Transverse colon (tissue), 4 donors: ENCODE data around the gene SMAD4. TPM values are rescaled to one million over a fixed set of nuclear protein-coding genes. Genes with fewer than 3 reads are reported as not detected.
"Not testable (repeated sequence)": the region's sequence is repeated elsewhere in the genome, so short reads cannot be mapped to it uniquely, and the experiment has no call there.

Source experiments
- DNase-seq: peaks from one replicate; pipeline ENCODE4 v3.0.0-alpha.2; 2019
- H3K27ac ChIP-seq, 4 donors: fragments of 200-600 bp; sonication (generic); 2 replicates each; pipeline ENCODE4 v1.5.1; 2016 to 2018; ENCODE audit warnings: inconsistent platforms in 4 of 4
- H3K27me3 ChIP-seq: fragments of 200-600 bp; sonication (generic); 2 replicates; pipeline ENCODE4 v1.5.1; 2017; ENCODE audit warnings: inconsistent platforms
- H3K36me3 ChIP-seq, 4 donors: fragments of 200-600 bp; sonication (generic); 2 replicates each; pipeline ENCODE4 v1.5.1; 2017 to 2019; ENCODE audit warnings: inconsistent platforms in 4 of 4
- H3K4me1 ChIP-seq, 4 donors: fragments of 200-600 bp; sonication (generic); 2 replicates each; pipeline ENCODE4 v1.5.1; 2017 to 2020; ENCODE audit warnings: inconsistent platforms in 4 of 4
- H3K4me3 ChIP-seq, 4 donors: fragments of 200-600 bp; sonication (generic); 1 replicate in 1 of 4; 2 replicates in 3 of 4; pipeline versions ENCODE4 v1.5.1 to v1.6.1; 2017 to 2019; ENCODE audit warnings: inconsistent platforms in 4 of 4
- H3K9me3 ChIP-seq, 2 donors: fragments of 200-600 bp; sonication (generic); 2 replicates each; pipeline ENCODE4 v1.5.1; 2017 to 2019; ENCODE audit warnings: inconsistent platforms in 2 of 2
- CTCF ChIP-seq, 5 experiments: fragments of 200-600 bp in 3 of 5; fragments of 450-650 bp in 2 of 5; sonication (generic) in 3 of 5; IDR thresholded peaks; 1 replicate in 2 of 5; 2 replicates in 3 of 5; pipeline ENCODE4 v1.5.1; 2016 to 2017; ENCODE audit warnings: antibody characterized with exemption in 5 of 5, inconsistent platforms in 3 of 5, mild to moderate bottlenecking in 2 of 5, moderate library complexity in 1 of 5
- EP300 ChIP-seq: sonication (generic); formaldehyde crosslinking; IDR thresholded peaks from one replicate; pipeline ENCODE4 v1.6.1; 2017; ENCODE audit warnings: antibody characterized with exemption, low read depth
- POLR2A ChIP-seq: fragments of 450-650 bp; IDR thresholded peaks from one replicate; pipeline ENCODE4 v1.6.1; 2016; ENCODE audit warnings: antibody characterized with exemption, mild to moderate bottlenecking, moderate library complexity
- POLR2AphosphoS5 ChIP-seq, 3 donors: sonication (generic); formaldehyde crosslinking; IDR thresholded peaks; one replicate each; pipeline ENCODE4 v1.6.1; 2016; ENCODE audit warnings: antibody characterized with exemption in 3 of 3
- WGBS, 2 donors: methylation state at CpG; one replicate each; pipeline ENCODE4 v1.1.5; 2018; ENCODE audit warnings: low coverage in 1 of 2; 5-methylcytosine and 5-hydroxymethylcytosine counted together
- in situ Hi-C, 4 donors: fragments of 200-750 bp; cut with MboI; loops; one replicate each; pipeline versions ENCODE4 v1.15.0 to v1.15.1; 2017; ENCODE audit warnings: low sequenced_read_pairs in 3 of 4, low pct_ligation_motif_present in 1 of 4, low pct_unique_long_range_greater_than_20kb in 1 of 4
- intact Hi-C: fragments of 100-400 bp; cut with DNase I; formaldehyde crosslinking; loops from one replicate; pipeline ENCODE4 v1.15.1; 2023; ENCODE audit warnings: low total_unique reads
- total RNA-seq, 4 donors: library from RNA; depleted of rRNA; stranded (reverse); fragments of >200 nt; gene quantifications; one replicate each; pipeline ENCODE4 v1.1.0, GENCODE V29; 2016

SMAD4 gene
- total RNA-seq, 4 donors from 2014 or later, result 77.1 to 172 (median 85.6) TPM

GRCh38 chr18:50986360-50987087, 43.5 kb upstream of the SMAD4 start:
- Histone ChIP-seq H3K4me3 (no peak overlapping the region), H3K27me3 (no peaks in the 10 kb centered on the region), H3K9me3 (no peaks in the 10 kb centered on the region), H3K36me3 (no peaks in the 10 kb centered on the region), H3K27ac (no peak overlapping the region), H3K4me1 (peaks cover 0 to 13% (median 12%) of the 10 kb centered on the region in 4 donors)
- DNase-seq, result no peak
- no peak for TF ChIP-seq EP300
- no peak for TF ChIP-seq POLR2A
- TF ChIP-seq POLR2AphosphoS5 (IDR thresholded peaks at IDR 0.05), result no peak
- TF ChIP-seq CTCF (IDR thresholded peaks at IDR 0.05), result no peak
- in situ Hi-C loops, result no loop called here
- intact Hi-C loops, result no loop called here
- WGBS, 2 donors, result 84% methylated on average over 2 of the region's 2 CpGs; no CpG with 5 or more reads in 1 of the 2 donors

GRCh38 chr18:50987261-50987660, 42.8 kb upstream of the SMAD4 start:
- TF ChIP-seq POLR2AphosphoS5 (IDR thresholded peaks at IDR 0.05) (no peak), POLR2A (no peak), EP300 (no peak), CTCF (IDR thresholded peaks at IDR 0.05) (no peak)
- no peak overlapping the region for H3K4me3 ChIP-seq
- H3K36me3 ChIP-seq, result no peaks in the 10 kb centered on the region
- no peak for DNase-seq
- H3K27ac ChIP-seq, result no peak overlapping the region
- no peaks in the 10 kb centered on the region for H3K9me3 ChIP-seq
- H3K4me1 ChIP-seq, result peaks cover 0 to 7% (median 6%) of the 10 kb centered on the region in 4 donors
- 40 to 73% methylated on average over 2 of the region's 2 CpGs for WGBS, 2 donors
- in situ Hi-C loops (no loop called here), intact Hi-C loops (no loop called here)
- H3K27me3 ChIP-seq, result no peaks in the 10 kb centered on the region

GRCh38 chr18:50989711-50990110, 40.3 kb upstream of the SMAD4 start:
- Histone ChIP-seq H3K36me3 (no peaks in the 10 kb centered on the region), H3K27ac (no peak overlapping the region), H3K9me3 (no peaks in the 10 kb centered on the region), H3K4me3 (no peak overlapping the region), H3K27me3 (no peaks in the 10 kb centered on the region), H3K4me1 (no peaks in the 10 kb centered on the region)
- intact Hi-C loops (no loop called here), in situ Hi-C loops (no loop called here)
- 83 to 100% methylated on average over 1 to 3 of the region's 3 CpGs for WGBS, 2 donors
- no peak for DNase-seq
- no peak for TF ChIP-seq POLR2A
- no peak for TF ChIP-seq EP300
- no peak for TF ChIP-seq CTCF (IDR thresholded peaks at IDR 0.05)
- no peak for TF ChIP-seq POLR2AphosphoS5 (IDR thresholded peaks at IDR 0.05)

- WGBS, 2 donors, result 81 to 92% methylated on average over 2 to 3 of the region's 3 CpGs
- H3K36me3 ChIP-seq, result no peaks in the 10 kb centered on the region
- in situ Hi-C loops, result no loop called here
- no peaks in the 10 kb centered on the region for H3K4me1 ChIP-seq
- H3K4me3 ChIP-seq, result no peak overlapping the region
- H3K27me3 ChIP-seq, result no peaks in the 10 kb centered on the region
- no peak for TF ChIP-seq POLR2AphosphoS5 (IDR thresholded peaks at IDR 0.05)
- no peak for DNase-seq
- intact Hi-C loops, result no loop called here
- no peak overlapping the region for H3K27ac ChIP-seq
- H3K9me3 ChIP-seq, result no peaks in the 10 kb centered on the region
These were observed 37.7 kb upstream of the SMAD4 start for GRCh38 chr18:50992351-50992762.

- no peaks in the 10 kb centered on the region for H3K9me3 ChIP-seq
- intact Hi-C loops, result no loop called here
- H3K36me3 ChIP-seq, result no peaks in the 10 kb centered on the region
- H3K27ac ChIP-seq, result no peak overlapping the region
- H3K27me3 ChIP-seq, result no peaks in the 10 kb centered on the region
- H3K4me3 ChIP-seq, result no peak overlapping the region
- H3K4me1 ChIP-seq, result no peaks in the 10 kb centered on the region
- in situ Hi-C loops, result no loop called here
- DNase-seq, result no peak
- 90 to 94% methylated on average over 2 of the region's 2 CpGs for WGBS, 2 donors
- no peak for TF ChIP-seq POLR2A
- TF ChIP-seq CTCF (IDR thresholded peaks at IDR 0.05), result no peak
- TF ChIP-seq EP300, result no peak
- no peak for TF ChIP-seq POLR2AphosphoS5 (IDR thresholded peaks at IDR 0.05)
These were observed 36.0 kb upstream of the SMAD4 start for GRCh38 chr18:50994031-50994430.

- H3K4me3 ChIP-seq, H3K27me3 ChIP-seq, DNase-seq, intact Hi-C loops, H3K36me3 ChIP-seq, H3K9me3 ChIP-seq, in situ Hi-C loops, H3K4me1 ChIP-seq, H3K27ac ChIP-seq: not testable (repeated sequence)
- 93 to 95% methylated on average over 2 of the region's 2 CpGs for WGBS, 2 donors
These were observed 26.8 kb upstream of the SMAD4 start for GRCh38 chr18:51003174-51003573.
